K562 (cell line): ENCODE measurements around the gene SEMA3A.

Source experiments
- MEF2A ChIP-seq: IDR thresholded peaks from 2 replicates; pipeline ENCODE4 v1.6.1; 2011; ENCODE audit warnings: low read depth, mild to moderate bottlenecking, low read length, moderate library complexity; ENCODE audit not compliant: control insufficient read depth
- TF ChIP-seq, protein P1 (sequence below), 3 experiments: IDR thresholded peaks in 2 of 3; conservative IDR thresholded peaks in 1 of 3; 2 replicates each; pipeline ENCODE4 v1.5.1; 2011 to 2012; ENCODE audit warnings: low read length in 3 of 3, mild to moderate bottlenecking in 3 of 3, control low read depth in 2 of 3, improper control_type of control experiment in 1 of 3, inconsistent platforms in 1 of 3, low read depth in 1 of 3, mixed read lengths in 1 of 3, moderate library complexity in 1 of 3; ENCODE audit not compliant: insufficient read depth in 2 of 3

GRCh38 chr7:84041649-84042048 is 152.9 kb downstream of the SEMA3A start:
- TF ChIP-seq, protein P1, sequence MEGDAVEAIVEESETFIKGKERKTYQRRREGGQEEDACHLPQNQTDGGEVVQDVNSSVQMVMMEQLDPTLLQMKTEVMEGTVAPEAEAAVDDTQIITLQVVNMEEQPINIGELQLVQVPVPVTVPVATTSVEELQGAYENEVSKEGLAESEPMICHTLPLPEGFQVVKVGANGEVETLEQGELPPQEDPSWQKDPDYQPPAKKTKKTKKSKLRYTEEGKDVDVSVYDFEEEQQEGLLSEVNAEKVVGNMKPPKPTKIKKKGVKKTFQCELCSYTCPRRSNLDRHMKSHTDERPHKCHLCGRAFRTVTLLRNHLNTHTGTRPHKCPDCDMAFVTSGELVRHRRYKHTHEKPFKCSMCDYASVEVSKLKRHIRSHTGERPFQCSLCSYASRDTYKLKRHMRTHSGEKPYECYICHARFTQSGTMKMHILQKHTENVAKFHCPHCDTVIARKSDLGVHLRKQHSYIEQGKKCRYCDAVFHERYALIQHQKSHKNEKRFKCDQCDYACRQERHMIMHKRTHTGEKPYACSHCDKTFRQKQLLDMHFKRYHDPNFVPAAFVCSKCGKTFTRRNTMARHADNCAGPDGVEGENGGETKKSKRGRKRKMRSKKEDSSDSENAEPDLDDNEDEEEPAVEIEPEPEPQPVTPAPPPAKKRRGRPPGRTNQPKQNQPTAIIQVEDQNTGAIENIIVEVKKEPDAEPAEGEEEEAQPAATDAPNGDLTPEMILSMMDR (IDR thresholded peaks at IDR 0.05 in 2 of 3, conservative IDR thresholded peaks at IDR 0.05 in 1 of 3; ENCODE audit: insufficient read depth in 2 of 3, low read depth in 1 of 3, low read length in 3 of 3): no peak
- TF ChIP-seq MEF2A: no peak
